Prostate gland (tissue), 2 donors: ENCODE results near the gene TRIM69. TPM values are rescaled to one million over a fixed set of nuclear protein-coding genes. Genes with fewer than 3 reads are reported as not detected.
"Not testable (repeated sequence)": the region's sequence is repeated elsewhere in the genome, so short reads cannot be mapped to it uniquely, and the experiment has no call there.

Experiments used
- DNase-seq: peaks from one replicate; pipeline ENCODE4 v3.0.0-alpha.2; 2019; ENCODE audit warnings: low spot score
- H3K27ac ChIP-seq, 2 donors: fragments of 200-600 bp; sonication (generic); 2 replicates each; pipeline ENCODE4 v1.5.1; 2017 to 2019
- H3K27me3 ChIP-seq: fragments of 200-600 bp; sonication (generic); replicated peaks from 2 replicates; pipeline ENCODE4 v1.5.1; 2019; ENCODE audit not compliant: insufficient read depth
- H3K36me3 ChIP-seq, 2 donors: fragments of 200-600 bp; sonication (generic); 1 replicate in 1 of 2; 2 replicates in 1 of 2; pipeline versions ENCODE4 v1.5.1 to v1.8.1; 2017 to 2019
- H3K4me1 ChIP-seq: fragments of 200-600 bp; sonication (generic); replicated peaks from 2 replicates; pipeline ENCODE4 v1.5.1; 2019
- H3K4me3 ChIP-seq, 2 donors: fragments of 200-600 bp; sonication (generic); 2 replicates each; pipeline ENCODE4 v1.5.1; 2017 to 2019
- H3K9me3 ChIP-seq: fragments of 200-600 bp; sonication (generic); 2 replicates; pipeline ENCODE4 v1.5.1; 2017
- POLR2A ChIP-seq: fragments of 450-650 bp; IDR thresholded peaks from one replicate; pipeline ENCODE4 v1.6.1; 2016; ENCODE audit warnings: antibody characterized with exemption, mild to moderate bottlenecking
- POLR2AphosphoS5 ChIP-seq: sonication (generic); formaldehyde crosslinking; IDR thresholded peaks from one replicate; pipeline ENCODE4 v1.6.1; 2017; ENCODE audit warnings: antibody characterized with exemption
- WGBS: methylation state at CpG from one replicate; pipeline ENCODE4 v1.1.5; 2018; 5-methylcytosine and 5-hydroxymethylcytosine counted together
- intact Hi-C: fragments of 100-400 bp; cut with DNase I; formaldehyde crosslinking; loops from one replicate; pipeline ENCODE4 v1.14.2; 2022
- total RNA-seq, 2 donors: library from RNA; depleted of rRNA; stranded (reverse); fragments of >200 nt; gene quantifications; one replicate each; pipeline ENCODE4 v1.1.0, GENCODE V29; 2016
- TF ChIP-seq, protein P1 (sequence below), 4 experiments: fragments of 200-600 bp in 2 of 4; fragments of 450-650 bp in 2 of 4; sonication (generic) in 2 of 4; IDR thresholded peaks; 1 replicate in 3 of 4; 2 replicates in 1 of 4; pipeline ENCODE4 v1.5.1; 2016 to 2019; ENCODE audit warnings: antibody characterized with exemption in 4 of 4, mild to moderate bottlenecking in 2 of 4, moderate library complexity in 2 of 4

Gene TRIM69
- total RNA-seq, 2 donors from 2014 or later = 7.6 to 12.0 TPM

GRCh38 chr15:44697014-44697413 lies 39.3 kb upstream of the TRIM69 start:
- TF ChIP-seq POLR2AphosphoS5 = no peak

GRCh38 chr15:44698641-44699040 lies 37.7 kb upstream of the TRIM69 start:
- 91% methylated on average over 2 of the region's 2 CpGs for WGBS
- intact Hi-C loops = no loop called here
- TF ChIP-seq, protein P1, sequence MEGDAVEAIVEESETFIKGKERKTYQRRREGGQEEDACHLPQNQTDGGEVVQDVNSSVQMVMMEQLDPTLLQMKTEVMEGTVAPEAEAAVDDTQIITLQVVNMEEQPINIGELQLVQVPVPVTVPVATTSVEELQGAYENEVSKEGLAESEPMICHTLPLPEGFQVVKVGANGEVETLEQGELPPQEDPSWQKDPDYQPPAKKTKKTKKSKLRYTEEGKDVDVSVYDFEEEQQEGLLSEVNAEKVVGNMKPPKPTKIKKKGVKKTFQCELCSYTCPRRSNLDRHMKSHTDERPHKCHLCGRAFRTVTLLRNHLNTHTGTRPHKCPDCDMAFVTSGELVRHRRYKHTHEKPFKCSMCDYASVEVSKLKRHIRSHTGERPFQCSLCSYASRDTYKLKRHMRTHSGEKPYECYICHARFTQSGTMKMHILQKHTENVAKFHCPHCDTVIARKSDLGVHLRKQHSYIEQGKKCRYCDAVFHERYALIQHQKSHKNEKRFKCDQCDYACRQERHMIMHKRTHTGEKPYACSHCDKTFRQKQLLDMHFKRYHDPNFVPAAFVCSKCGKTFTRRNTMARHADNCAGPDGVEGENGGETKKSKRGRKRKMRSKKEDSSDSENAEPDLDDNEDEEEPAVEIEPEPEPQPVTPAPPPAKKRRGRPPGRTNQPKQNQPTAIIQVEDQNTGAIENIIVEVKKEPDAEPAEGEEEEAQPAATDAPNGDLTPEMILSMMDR (IDR thresholded peaks at IDR 0.05) = no peak
- TF ChIP-seq POLR2A (no peak), POLR2AphosphoS5 (no peak)

More at GRCh38 chr15:44697014-44697413, 39.3 kb upstream of the TRIM69 start:
- H3K4me1 ChIP-seq = no peaks in the 10 kb centered on the region
- no peaks in the 10 kb centered on the region for H3K9me3 ChIP-seq
- no peaks in the 10 kb centered on the region for H3K36me3 ChIP-seq
- H3K4me3 ChIP-seq = no peak overlapping the region
- H3K27ac ChIP-seq = no peak overlapping the region
- no peaks in the 10 kb centered on the region for H3K27me3 ChIP-seq
- DNase-seq = no peak
- intact Hi-C loops = no loop called here

DNA sequence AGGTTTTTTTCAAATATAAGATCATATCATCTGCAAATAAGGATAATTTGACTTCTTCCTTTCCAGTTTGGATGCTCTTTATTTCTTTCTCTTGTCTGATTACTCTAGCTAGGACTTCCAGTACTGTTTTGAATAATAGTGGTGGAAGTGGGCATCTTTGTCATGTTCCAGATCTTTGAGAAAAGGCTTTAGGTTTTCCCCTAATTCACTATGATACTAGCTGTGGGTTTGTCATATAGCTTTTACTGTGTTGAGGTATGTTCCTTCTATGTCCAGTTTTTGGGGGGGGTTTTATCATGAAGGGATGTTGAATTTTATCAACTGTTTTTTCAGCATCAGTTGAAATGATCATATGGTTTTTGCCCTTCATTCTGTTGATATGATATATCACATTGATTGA lies 35.7 kb upstream of the TRIM69 start:
- DNase-seq, H3K27me3 ChIP-seq, H3K9me3 ChIP-seq, intact Hi-C loops, H3K4me1 ChIP-seq, H3K36me3 ChIP-seq, H3K27ac ChIP-seq, H3K4me3 ChIP-seq: not testable (repeated sequence)

More at GRCh38 chr15:44698641-44699040, 37.7 kb upstream of the TRIM69 start:
- Histone ChIP-seq H3K27me3 (no peaks in the 10 kb centered on the region), H3K27ac (no peak overlapping the region), H3K4me3 (no peak overlapping the region), H3K4me1 (no peaks in the 10 kb centered on the region), H3K36me3 (no peaks in the 10 kb centered on the region), H3K9me3 (no peaks in the 10 kb centered on the region)
- DNase-seq = no peak

DNA sequence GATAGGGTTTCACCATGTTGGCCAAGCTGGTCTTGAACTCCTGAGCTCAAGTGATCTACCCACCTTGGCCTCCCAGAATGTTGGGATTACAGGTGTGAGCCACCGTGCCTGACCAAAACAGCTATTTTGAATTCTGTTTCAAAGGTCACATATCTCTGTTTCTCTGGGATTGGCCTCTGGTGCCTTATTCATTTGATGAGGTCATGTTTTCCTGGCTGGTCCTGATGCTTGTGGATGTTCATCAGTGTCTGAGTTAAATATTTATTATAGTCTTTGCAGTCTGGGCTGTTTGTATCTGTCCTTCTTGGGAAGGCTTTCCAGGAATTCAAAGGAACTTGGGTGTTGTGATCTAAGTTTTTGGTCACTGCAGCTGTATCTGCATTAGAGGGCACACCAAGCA lies 30.3 kb upstream of the TRIM69 start:
- Histone ChIP-seq H3K36me3 (no peaks in the 10 kb centered on the region), H3K27ac (no peak overlapping the region), H3K9me3 (no peaks in the 10 kb centered on the region), H3K4me3 (no peak overlapping the region), H3K27me3 (no peaks in the 10 kb centered on the region), H3K4me1 (no peaks in the 10 kb centered on the region)
- intact Hi-C loops = no loop called here
- TF ChIP-seq, protein P1 (IDR thresholded peaks at IDR 0.05) = no peak
- TF ChIP-seq POLR2A (no peak), POLR2AphosphoS5 (no peak)
- DNase-seq = no peak
- WGBS = 95% methylated on average over 1 of the region's 1 CpG

GRCh38 chr15:44706401-44706800 lies 29.9 kb upstream of the TRIM69 start:
- Histone ChIP-seq H3K36me3 (no peaks in the 10 kb centered on the region), H3K27me3 (no peaks in the 10 kb centered on the region), H3K4me3 (no peak overlapping the region), H3K4me1 (no peaks in the 10 kb centered on the region), H3K27ac (no peak overlapping the region), H3K9me3 (no peaks in the 10 kb centered on the region)
- WGBS = 90% methylated on average over 2 of the region's 2 CpGs
- TF ChIP-seq POLR2AphosphoS5 (no peak), POLR2A (no peak)
- TF ChIP-seq, protein P1 (IDR thresholded peaks at IDR 0.05) = no peak
- intact Hi-C loops = no loop called here
- no peak for DNase-seq

DNA sequence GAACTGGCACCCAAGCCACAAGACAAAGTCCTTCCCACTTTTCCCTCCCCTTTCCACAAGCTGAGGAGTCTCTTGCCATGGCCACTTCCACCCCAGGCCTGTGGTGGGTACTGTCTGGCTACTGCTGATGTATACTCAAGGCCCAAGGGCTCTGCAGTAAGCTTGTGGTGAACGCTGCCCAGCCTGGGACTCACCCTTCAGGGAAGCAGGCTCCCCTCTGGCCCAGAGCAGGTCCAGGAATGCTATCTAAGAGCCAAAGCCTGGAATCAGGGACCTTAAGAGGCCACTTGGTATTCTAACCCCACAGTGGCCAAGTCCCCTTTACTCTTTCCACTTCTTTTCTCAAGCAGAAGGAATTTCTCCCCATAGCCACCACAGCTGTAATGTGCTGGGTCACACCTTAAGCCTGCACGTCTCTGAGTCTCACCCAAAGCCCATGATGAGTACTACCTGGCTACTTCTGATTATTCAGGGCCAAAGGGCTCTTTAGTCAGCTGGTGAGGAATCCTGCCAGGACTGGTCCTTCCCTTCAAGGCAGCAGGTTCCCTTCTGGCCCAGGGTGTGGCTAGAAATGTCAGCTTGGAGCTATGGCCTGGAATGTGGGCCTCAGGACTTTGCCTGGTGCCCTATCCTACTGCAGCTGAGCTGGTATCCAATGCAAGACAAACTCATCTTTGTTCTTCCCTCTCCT lies 29.2 kb upstream of the TRIM69 start:
- intact Hi-C loops = no loop called here
- Histone ChIP-seq H3K36me3 (no peaks in the 10 kb centered on the region), H3K9me3 (no peaks in the 10 kb centered on the region), H3K27ac (no peak overlapping the region), H3K27me3 (no peaks in the 10 kb centered on the region), H3K4me3 (no peak overlapping the region), H3K4me1 (no peaks in the 10 kb centered on the region)
- TF ChIP-seq POLR2AphosphoS5 (no peak), POLR2A (no peak)
- TF ChIP-seq, protein P1 (IDR thresholded peaks at IDR 0.05) = no peak
- 94% methylated on average over 2 of the region's 2 CpGs for WGBS
- no peak for DNase-seq
